Natural killer cell (primary cell): Measurements from ENCODE around the gene DGLUCY. TPM values are rescaled to one million over a fixed set of nuclear protein-coding genes. Genes with fewer than 3 reads are reported as not detected.

ENCODE experiments used
- ATAC-seq, 3 donors: fragments of 150-1000 bp in 2 of 3; fragments of 200-7000 bp in 1 of 3; cut with Tn5 transposase; 1 replicate in 1 of 3; 2 replicates in 2 of 3; pipeline ENCODE4 v1.10.0; 2021; ENCODE audit warnings: mild to moderate bottlenecking in 2 of 3, moderate library complexity in 2 of 3
- DNase-seq, 2 donors: peaks; one replicate each; pipeline versions ENCODE4 v3.0.0 to v3.0.0-alpha.2; 2013 to 2021; ENCODE audit warnings: mixed read lengths in 1 of 2
- H3K27ac ChIP-seq: one replicate; pipeline ENCODE4 v1.5.1; 2013; ENCODE audit warnings: mild to moderate bottlenecking, low read length
- H3K27me3 ChIP-seq: one replicate; pipeline ENCODE4 v1.6.1; 2013; ENCODE audit warnings: low read length; ENCODE audit not compliant: control insufficient read depth, insufficient read depth
- H3K36me3 ChIP-seq: one replicate; pipeline ENCODE4 v1.6.1; 2013; ENCODE audit warnings: low read length; ENCODE audit not compliant: control insufficient read depth, insufficient read depth
- H3K4me1 ChIP-seq: one replicate; pipeline ENCODE4 v1.6.1; 2013; ENCODE audit warnings: low read length; ENCODE audit not compliant: control insufficient read depth, insufficient read depth
- H3K4me3 ChIP-seq: one replicate; pipeline ENCODE4 v1.5.1; 2013; ENCODE audit warnings: low read length
- H3K9me3 ChIP-seq: one replicate; pipeline ENCODE4 v1.6.1; 2013; ENCODE audit warnings: low read length; ENCODE audit not compliant: control insufficient read depth, insufficient read depth
- H3K27ac Mint-ChIP-seq, 2 donors: one replicate each; pipeline ENCODE4 v1.8.0; 2022; ENCODE audit warnings: mild to moderate bottlenecking in 2 of 2, mixed read lengths in 2 of 2, moderate library complexity in 1 of 2
- H3K27me3 Mint-ChIP-seq, 2 donors: one replicate each; pipeline ENCODE4 v1.8.0; 2022; ENCODE audit warnings: low read depth in 2 of 2, mixed read lengths in 2 of 2
- H3K36me3 Mint-ChIP-seq: one replicate; pipeline ENCODE4 v1.8.0; 2022; ENCODE audit warnings: mixed read lengths
- H3K4me1 Mint-ChIP-seq, 2 donors: one replicate each; pipeline ENCODE4 v1.8.0; 2022; ENCODE audit warnings: mixed read lengths in 2 of 2
- H3K4me3 Mint-ChIP-seq: one replicate; pipeline ENCODE4 v1.8.0; 2022; ENCODE audit warnings: mild to moderate bottlenecking, moderate library complexity, mixed read lengths
- H3K9me3 Mint-ChIP-seq, 2 donors: one replicate each; pipeline ENCODE4 v1.8.0; 2022; ENCODE audit warnings: mixed read lengths in 2 of 2
- CTCF ChIP-seq: fragments of 200-600 bp; IDR thresholded peaks from one replicate; pipeline ENCODE4 v1.8.0; 2022; ENCODE audit warnings: antibody characterized with exemption
- WGBS: methylation state at CpG from one replicate; pipeline ENCODE4 v1.1.7; 2013; ENCODE audit warnings: missing lambda C conversion rate; ENCODE audit not compliant: insufficient coverage; 5-methylcytosine and 5-hydroxymethylcytosine counted together
- intact Hi-C: fragments of 100-400 bp; cut with micrococcal nuclease; formaldehyde crosslinking; loops from one replicate; pipeline ENCODE4 v1.14.2; 2022
- total RNA-seq, 4 donors: library from RNA; stranded (reverse); fragments of 120-200 nt in 1 of 4; gene quantifications; one replicate each; pipeline versions ENCODE4 v1.2.3 to v1.2.4, GENCODE V29; 2013 to 2022

Gene DGLUCY
- 100 to 1,000 TPM; 108 to 142 (median 110) TPM for total RNA-seq
- 90.3 TPM for total RNA-seq (2013)

GRCh38 chr14:91113829-91114078, at the start of gene DGLUCY:
TSS of gene DGLUCY (plus strand) at chr14:91114073. CDS start at chr14:91160295, 46,222 bp downstream.
- Mint-ChIP-seq H3K36me3 (no peaks in the 10 kb centered on the region), H3K4me3 (peak within 1 kb of the TSS; percentile 91), H3K4me1 (peaks cover 70 to 77% of the 10 kb centered on the region in 2 donors), H3K9me3 (no peaks in the 10 kb centered on the region), H3K27ac (peak within 1 kb of the TSS; percentile 96), H3K27me3 (no peaks in the 10 kb centered on the region)
- DNase-seq (peak in 1 of 2 donors; percentile 77), ATAC-seq (peak in 2 of 3 donors; percentile 81 to 85)
- Histone ChIP-seq H3K4me3 (peak within 1 kb of the TSS; percentile 70), H3K4me1 (peaks cover 53% of the 10 kb centered on the region), H3K27me3 (no peaks in the 10 kb centered on the region), H3K9me3 (no peaks in the 10 kb centered on the region), H3K27ac (peak within 1 kb of the TSS; percentile 94), H3K36me3 (peaks cover 5% of the 10 kb centered on the region)
- TF ChIP-seq CTCF, result no peak
- WGBS, result 0% methylated on average over 5 of the region's 5 CpGs
- intact Hi-C loops, result loop anchor here (1.0 kb wide), 1 partner anchor 53 kb away; the partner anchor contains the start of gene RPS6KA5

GRCh38 chr14:91065266-91065665, 48.6 kb upstream of the DGLUCY start:
- WGBS, result 100% methylated on average over 1 of the region's 3 CpGs
- no peaks in the 10 kb centered on the region for H3K9me3 ChIP-seq
- no peaks in the 10 kb centered on the region for H3K27me3 Mint-ChIP-seq
- no peaks in the 10 kb centered on the region for H3K9me3 Mint-ChIP-seq
- H3K4me3 Mint-ChIP-seq, result peak overlapping the region; percentile 55
- peaks cover 65 to 70% of the 10 kb centered on the region in 2 donors for H3K4me1 Mint-ChIP-seq
- no peaks in the 10 kb centered on the region for H3K36me3 ChIP-seq
- no peak for TF ChIP-seq CTCF
- H3K27me3 ChIP-seq, result no peaks in the 10 kb centered on the region
- H3K27ac Mint-ChIP-seq, result peak overlapping the region; percentile 91 to 94
- DNase-seq (no peak), ATAC-seq (no peak)
- peaks cover 69% of the 10 kb centered on the region for H3K4me1 ChIP-seq
- intact Hi-C loops, result loop anchor here (10.0 kb wide), 3 partner anchors 240 to 1110 kb away; partner anchors contain the start of genes EFCAB11 and TDP1
- no peak overlapping the region for H3K27ac ChIP-seq
- no peaks in the 10 kb centered on the region for H3K36me3 Mint-ChIP-seq
- H3K4me3 ChIP-seq, result no peak overlapping the region

- TF ChIP-seq CTCF, result no peak
- no peaks in the 10 kb centered on the region for H3K27me3 Mint-ChIP-seq
- H3K36me3 Mint-ChIP-seq, result no peaks in the 10 kb centered on the region
- Histone ChIP-seq H3K4me1 (peaks cover 59% of the 10 kb centered on the region), H3K4me3 (no peak overlapping the region), H3K9me3 (no peaks in the 10 kb centered on the region), H3K27ac (peak overlapping the region; percentile 60), H3K27me3 (no peaks in the 10 kb centered on the region), H3K36me3 (no peaks in the 10 kb centered on the region)
- H3K27ac Mint-ChIP-seq, result peak overlapping the region; percentile 89 to 94
- peak in 1 of 2 donors; percentile 65 for DNase-seq
- peaks cover 65 to 70% of the 10 kb centered on the region in 2 donors for H3K4me1 Mint-ChIP-seq
- ATAC-seq, result peak in 1 of 3 donors; percentile 7
- no CpG with 5 or more reads among the region's 1 CpG for WGBS
- H3K4me3 Mint-ChIP-seq, result peak overlapping the region; percentile 82
- no peaks in the 10 kb centered on the region for H3K9me3 Mint-ChIP-seq
- intact Hi-C loops, result loop anchor here (10.0 kb wide), 3 partner anchors 242 to 1112 kb away; partner anchors contain the start of genes EFCAB11 and TDP1
These were observed 46.7 kb upstream of the DGLUCY start for GRCh38 chr14:91067186-91067585.

- Histone ChIP-seq H3K4me3 (no peak overlapping the region), H3K27ac (peak overlapping the region; percentile 3), H3K36me3 (no peaks in the 10 kb centered on the region), H3K27me3 (no peaks in the 10 kb centered on the region), H3K9me3 (no peaks in the 10 kb centered on the region), H3K4me1 (peaks cover 47% of the 10 kb centered on the region)
- intact Hi-C loops, result loop anchor here (2.0 to 10.0 kb wide), 4 partner anchors 86 to 1114 kb away; partner anchors contain the start of genes EFCAB11 and TDP1
- Mint-ChIP-seq H3K4me1 (peaks cover 52 to 58% of the 10 kb centered on the region in 2 donors), H3K4me3 (peak overlapping the region; percentile 69), H3K36me3 (no peaks in the 10 kb centered on the region), H3K9me3 (no peaks in the 10 kb centered on the region), H3K27ac (peak overlapping the region; percentile 89 to 94), H3K27me3 (no peaks in the 10 kb centered on the region)
- peak in 1 of 2 donors; percentile 33 for DNase-seq
- no peak for TF ChIP-seq CTCF
- 50% methylated on average over 2 of the region's 2 CpGs for WGBS
- ATAC-seq, result no peak
These were observed 45.2 kb upstream of the DGLUCY start for GRCh38 chr14:91068642-91069041.
